Non-pigmented ciliary epithelial cell (primary cell): ENCODE results near the gene FES.

ENCODE experiments used
- DNase-seq: peaks from one replicate; pipeline ENCODE4 v3.0.0-alpha.2; 2010; ENCODE audit warnings: low read depth

Gene FES

DNA sequence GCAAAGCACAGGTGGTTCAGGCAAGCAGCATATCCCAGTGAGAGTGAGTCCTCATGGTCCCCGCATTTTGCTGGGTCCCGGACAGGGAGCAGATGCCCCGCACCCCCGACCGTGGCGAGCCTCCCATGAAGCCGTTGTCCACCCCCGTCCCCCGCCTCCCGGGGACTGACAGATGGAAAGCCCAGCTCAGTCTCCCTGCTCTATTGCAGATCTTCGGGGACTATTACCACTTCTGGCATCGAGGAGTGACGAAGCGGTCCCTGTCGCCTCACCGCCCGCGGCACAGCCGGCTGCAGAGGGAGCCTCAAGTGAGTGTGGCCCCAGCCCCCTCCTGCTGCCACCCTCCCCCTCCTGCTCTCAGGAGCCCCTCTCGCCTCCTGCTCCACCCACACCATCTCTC lies 8.3 kb upstream of the FES start:
- no peak for DNase-seq

DNA sequence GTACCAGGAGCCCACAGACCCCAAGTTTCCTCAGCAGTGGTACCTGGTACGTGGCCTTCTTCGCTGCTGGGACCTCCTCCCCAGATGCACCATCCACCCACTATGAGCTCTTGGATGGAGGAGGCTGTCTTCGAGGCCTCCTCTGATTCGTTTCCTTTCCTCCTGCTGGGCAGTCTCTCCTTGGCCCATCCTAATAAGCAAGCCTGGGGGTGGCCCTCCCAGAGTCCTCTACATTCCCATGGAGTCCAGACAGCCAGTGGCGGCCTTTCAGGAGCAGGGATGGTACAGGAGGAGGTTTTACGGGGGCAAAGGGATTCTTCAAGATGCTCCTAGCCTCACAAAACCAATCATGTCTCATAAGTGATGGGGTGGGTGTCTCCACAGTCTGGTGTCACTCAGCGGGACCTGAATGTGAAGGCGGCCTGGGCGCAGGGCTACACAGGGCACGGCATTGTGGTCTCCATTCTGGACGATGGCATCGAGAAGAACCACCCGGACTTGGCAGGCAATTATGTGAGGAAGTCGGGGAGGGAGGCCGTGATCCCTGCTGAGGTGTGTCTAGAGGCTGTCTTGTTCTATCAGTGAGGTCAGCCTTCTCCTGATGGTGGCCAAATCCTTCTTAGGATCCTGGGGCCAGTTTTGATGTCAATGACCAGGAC lies 7.7 kb upstream of the FES start:
- DNase-seq: no peak

DNA sequence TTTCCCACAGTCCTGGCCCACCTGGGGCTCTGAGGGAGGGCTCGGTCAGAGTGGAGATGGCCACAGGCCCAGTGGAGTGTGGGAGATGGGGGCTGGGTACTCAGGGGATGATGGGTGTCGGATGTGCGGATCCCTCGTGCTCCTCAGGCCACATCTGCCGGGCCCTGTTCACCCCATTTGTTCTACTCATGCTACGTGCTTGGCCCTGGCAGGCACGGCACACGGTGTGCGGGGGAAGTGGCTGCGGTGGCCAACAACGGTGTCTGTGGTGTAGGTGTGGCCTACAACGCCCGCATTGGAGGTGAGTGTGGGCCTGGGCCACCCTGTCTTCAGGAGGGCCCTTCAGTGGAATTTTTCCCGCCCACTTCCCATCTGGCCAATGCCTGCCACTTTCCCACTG lies 7.0 kb upstream of the FES start:
- DNase-seq: no peak

DNA sequence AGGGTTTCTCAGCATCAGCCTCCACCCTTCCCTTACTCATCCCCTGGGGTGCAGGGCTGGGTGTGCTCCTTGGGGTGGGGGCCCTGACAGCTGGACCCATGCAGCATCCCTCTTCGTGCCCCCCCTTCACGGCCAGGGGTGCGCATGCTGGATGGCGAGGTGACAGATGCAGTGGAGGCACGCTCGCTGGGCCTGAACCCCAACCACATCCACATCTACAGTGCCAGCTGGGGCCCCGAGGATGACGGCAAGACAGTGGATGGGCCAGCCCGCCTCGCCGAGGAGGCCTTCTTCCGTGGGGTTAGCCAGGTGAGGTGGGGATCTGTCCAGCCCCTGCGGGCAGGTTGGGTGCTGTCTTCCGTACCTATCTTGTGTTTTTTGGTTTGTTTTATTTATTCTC lies 6.3 kb upstream of the FES start:
- DNase-seq: no peak

DNA sequence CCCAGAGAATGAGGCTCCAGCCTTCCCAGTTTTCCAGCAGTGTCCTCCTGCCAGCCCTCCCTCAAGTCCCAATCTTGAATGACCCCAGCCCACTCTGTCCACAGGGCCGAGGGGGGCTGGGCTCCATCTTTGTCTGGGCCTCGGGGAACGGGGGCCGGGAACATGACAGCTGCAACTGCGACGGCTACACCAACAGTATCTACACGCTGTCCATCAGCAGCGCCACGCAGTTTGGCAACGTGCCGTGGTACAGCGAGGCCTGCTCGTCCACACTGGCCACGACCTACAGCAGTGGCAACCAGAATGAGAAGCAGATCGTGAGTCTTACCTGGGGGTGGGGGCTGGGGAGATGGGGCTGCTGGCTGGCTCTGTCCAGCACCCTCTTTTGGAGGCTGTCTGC lies 5.6 kb upstream of the FES start:
- no peak for DNase-seq

DNA sequence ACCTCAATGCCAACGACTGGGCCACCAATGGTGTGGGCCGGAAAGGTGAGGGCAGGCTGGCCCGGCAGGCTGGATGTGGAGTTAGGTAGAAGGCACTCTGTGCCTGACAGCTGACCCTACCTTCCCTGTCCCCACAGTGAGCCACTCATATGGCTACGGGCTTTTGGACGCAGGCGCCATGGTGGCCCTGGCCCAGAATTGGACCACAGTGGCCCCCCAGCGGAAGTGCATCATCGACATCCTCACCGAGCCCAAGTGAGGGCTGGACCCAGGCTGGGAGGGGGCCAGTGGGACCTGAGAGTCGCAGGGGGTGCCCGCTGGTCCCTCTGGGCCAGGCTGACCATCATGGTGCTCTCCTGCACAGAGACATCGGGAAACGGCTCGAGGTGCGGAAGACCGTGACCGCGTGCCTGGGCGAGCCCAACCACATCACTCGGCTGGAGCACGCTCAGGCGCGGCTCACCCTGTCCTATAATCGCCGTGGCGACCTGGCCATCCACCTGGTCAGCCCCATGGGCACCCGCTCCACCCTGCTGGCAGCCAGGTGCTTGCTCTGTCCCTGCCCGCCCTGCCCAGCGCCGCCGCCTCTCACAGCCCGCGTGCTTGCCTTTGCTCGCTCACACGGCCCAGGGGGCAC lies 4.5 kb upstream of the FES start:
- no peak for DNase-seq

DNA sequence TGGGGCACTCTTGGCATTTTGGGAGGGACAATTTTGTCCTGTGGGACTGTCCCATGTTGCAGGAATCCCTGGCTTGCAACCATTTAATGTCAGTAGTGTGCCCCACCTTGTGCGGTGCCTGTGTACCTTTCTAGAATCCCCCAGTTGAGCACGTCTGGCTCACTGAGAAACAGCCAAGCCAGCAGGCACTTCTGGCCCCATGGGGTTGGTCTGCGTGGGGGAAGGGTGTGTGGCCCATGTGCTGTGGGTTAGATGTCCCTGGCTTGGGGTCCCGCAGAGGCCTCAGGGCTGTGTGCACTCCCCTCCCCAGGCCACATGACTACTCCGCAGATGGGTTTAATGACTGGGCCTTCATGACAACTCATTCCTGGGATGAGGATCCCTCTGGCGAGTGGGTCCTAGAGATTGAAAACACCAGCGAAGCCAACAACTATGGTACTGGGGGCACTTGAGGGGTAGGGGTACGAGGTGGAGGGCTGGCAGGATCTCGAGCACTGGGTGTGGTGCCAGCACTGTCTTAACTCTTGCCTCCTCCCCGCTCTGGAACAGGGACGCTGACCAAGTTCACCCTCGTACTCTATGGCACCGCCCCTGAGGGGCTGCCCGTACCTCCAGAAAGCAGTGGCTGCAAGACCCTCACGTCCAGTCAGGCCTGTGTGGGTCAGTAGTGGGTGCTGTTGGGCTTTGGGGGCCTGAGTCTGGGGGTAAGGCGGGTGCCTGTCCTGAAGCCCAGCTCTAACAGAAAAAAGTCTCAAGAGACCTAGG lies 3.7 kb upstream of the FES start:
- DNase-seq: no peak

DNA sequence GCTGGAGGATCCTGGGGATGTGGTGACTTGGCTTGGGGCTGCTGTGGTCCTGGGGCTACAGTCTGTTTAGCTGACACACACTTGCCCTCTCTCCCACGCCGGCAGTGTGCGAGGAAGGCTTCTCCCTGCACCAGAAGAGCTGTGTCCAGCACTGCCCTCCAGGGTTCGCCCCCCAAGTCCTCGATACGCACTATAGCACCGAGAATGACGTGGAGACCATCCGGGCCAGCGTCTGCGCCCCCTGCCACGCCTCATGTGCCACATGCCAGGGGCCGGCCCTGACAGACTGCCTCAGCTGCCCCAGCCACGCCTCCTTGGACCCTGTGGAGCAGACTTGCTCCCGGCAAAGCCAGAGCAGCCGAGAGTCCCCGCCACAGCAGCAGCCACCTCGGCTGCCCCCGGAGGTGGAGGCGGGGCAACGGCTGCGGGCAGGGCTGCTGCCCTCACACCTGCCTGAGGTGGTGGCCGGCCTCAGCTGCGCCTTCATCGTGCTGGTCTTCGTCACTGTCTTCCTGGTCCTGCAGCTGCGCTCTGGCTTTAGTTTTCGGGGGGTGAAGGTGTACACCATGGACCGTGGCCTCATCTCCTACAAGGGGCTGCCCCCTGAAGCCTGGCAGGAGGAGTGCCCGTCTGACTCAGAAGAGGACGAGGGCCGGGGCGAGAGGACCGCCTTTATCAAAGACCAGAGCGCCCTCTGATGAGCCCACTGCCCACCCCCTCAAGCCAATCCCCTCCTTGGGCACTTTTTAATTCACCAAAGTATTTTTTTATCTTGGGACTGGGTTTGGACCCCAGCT lies 2.9 kb upstream of the FES start:
- no peak for DNase-seq

DNA sequence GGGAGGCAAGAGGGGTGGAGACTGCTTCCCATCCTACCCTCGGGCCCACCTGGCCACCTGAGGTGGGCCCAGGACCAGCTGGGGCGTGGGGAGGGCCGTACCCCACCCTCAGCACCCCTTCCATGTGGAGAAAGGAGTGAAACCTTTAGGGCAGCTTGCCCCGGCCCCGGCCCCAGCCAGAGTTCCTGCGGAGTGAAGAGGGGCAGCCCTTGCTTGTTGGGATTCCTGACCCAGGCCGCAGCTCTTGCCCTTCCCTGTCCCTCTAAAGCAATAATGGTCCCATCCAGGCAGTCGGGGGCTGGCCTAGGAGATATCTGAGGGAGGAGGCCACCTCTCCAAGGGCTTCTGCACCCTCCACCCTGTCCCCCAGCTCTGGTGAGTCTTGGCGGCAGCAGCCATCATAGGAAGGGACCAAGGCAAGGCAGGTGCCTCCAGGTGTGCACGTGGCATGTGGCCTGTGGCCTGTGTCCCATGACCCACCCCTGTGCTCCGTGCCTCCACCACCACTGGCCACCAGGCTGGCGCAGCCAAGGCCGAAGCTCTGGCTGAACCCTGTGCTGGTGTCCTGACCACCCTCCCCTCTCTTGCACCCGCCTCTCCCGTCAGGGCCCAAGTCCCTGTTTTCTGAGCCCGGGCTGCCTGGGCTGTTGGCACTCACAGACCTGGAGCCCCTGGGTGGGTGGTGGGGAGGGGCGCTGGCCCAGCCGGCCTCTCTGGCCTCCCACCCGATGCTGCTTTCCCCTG lies 2.2 kb upstream of the FES start:
- no peak for DNase-seq

DNA sequence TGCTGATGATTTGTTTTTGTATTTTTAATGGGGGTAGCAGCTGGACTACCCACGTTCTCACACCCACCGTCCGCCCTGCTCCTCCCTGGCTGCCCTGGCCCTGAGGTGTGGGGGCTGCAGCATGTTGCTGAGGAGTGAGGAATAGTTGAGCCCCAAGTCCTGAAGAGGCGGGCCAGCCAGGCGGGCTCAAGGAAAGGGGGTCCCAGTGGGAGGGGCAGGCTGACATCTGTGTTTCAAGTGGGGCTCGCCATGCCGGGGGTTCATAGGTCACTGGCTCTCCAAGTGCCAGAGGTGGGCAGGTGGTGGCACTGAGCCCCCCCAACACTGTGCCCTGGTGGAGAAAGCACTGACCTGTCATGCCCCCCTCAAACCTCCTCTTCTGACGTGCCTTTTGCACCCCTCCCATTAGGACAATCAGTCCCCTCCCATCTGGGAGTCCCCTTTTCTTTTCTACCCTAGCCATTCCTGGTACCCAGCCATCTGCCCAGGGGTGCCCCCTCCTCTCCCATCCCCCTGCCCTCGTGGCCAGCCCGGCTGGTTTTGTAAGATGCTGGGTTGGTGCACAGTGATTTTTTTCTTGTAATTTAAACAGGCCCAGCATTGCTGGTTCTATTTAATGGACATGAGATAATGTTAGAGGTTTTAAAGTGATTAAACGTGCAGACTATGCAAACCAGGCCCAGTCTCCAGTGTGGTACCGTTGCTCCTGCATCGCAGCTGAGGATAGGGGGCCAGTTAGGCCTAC lies 1.4 kb upstream of the FES start:
- DNase-seq: no peak

DNA sequence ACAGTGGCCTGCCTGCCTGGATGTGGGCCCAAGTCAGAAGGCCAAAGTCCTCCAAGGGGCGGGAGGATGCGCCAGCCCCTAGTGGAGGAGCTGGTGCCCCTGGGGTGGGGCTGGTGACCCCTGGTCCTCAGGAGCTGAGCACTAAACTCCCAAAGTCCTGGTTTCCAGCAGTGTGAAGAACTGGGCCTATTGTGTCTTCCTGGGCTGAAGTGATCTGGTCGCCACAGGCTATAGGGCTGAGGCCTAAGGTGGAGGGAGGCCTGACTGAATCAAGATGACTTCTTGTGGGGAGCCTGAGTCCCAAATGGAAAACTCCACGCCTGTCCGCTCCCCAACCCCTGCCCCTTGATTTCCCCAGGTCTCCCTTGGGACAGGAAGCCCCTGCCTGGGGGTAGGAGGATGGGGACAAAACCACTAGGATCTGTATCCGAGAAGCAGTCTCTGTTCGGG lies 753 bp upstream of the FES start:
- DNase-seq: no peak

DNA sequence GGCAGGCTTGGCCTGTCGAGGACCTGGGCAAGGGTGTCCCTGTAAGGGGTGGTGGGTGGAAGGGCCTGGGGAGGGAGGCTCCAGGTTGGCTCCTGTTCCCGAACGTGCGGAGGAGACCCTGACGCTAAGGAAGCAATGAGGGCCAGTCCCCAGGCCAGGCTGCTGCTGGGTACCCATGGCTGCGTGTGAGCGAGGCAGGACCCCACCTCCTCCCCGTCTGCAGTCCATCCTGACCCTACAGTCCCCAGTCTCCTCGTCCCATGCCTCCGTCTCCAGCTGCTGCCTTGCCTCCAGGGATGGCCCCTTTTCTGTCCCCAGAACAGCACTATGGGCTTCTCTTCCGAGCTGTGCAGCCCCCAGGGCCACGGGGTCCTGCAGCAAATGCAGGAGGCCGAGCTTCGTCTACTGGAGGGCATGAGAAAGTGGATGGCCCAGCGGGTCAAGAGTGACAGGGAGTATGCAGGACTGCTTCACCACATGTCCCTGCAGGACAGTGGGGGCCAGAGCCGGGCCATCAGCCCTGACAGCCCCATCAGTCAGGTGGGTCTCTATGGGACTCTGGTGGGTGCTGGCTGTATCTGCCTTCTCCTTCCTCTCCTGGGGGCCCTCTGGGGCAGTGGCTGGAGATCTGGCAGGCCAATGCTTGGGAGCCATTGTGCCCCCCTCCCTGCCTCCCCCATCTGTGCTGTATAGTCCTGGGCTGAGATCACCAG lies 571 bp downstream of the FES start:
- DNase-seq: no peak

DNA sequence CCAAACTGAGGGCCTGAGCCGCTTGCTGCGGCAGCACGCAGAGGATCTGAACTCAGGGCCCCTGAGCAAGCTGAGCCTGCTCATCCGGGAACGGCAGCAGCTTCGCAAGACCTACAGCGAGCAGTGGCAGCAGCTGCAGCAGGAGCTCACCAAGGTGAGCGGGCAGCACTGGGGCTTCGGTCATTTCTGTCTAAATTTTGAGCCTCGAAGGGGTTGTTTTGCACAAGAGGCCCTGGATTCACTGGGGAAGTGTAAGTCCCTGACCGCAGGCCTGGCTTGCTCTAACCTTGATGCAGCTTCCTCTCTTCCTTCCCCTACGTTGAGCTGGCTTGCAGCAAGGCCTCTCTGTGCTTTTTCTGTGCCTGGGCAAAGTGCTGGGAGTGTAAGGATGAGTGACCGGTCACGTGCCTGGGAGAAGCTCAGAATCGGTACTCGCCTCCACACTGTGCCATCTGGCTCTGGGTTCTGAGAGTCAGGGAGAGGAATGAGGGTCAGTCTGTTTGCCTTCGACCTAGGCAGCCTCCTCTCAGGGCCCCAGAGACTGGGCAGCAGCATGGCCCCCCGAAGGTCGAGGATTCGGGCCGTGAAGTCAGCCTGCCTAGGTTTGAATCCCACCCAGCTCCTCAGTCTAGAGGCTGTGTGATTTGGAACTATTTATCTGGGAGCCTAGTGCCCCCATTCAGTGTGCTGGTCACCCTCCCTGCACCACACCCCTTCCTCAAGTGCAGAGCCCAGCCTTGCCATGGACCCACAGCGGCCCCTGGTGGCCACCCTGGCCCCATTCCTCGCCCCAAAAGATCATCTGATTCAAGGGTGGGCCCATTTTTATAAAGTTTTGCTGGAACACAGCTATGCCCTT lies 1.4 kb downstream of the FES start:
- DNase-seq: no peak

DNA sequence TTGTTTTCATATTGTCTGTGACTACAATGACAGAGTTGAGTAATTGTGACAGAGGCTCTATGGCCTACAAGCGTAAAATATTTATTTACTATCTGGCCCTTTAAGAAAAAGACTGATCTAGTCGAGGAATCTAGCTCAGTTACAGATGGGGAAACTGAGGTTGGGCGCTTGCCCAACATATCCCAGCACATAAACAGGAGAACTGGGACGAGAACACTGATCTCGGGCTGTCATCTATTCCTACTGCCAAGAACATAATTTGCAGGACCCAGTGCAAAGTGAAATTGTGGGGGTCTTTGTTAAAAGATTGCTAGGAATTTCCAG lies 1.9 kb downstream of the FES start:
- no peak for DNase-seq

DNA sequence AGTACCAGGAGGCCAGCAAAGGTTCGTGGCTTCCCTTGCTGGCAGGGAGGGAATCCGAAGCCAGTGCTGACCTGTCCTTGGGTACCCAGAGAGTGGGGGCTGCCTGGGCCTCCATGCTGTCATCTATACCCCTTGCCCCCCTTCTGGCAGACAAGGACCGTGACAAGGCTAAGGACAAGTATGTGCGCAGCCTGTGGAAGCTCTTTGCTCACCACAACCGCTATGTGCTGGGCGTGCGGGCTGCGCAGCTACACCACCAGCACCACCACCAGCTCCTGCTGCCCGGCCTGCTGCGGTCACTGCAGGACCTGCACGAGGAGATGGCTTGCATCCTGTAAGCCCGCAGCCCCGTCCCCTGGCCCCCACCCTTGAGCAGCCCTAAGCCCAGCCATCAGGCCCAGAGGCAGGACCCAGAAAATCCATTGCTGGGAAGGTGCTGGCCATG lies 2.8 kb downstream of the FES start:
- DNase-seq: no peak

DNA sequence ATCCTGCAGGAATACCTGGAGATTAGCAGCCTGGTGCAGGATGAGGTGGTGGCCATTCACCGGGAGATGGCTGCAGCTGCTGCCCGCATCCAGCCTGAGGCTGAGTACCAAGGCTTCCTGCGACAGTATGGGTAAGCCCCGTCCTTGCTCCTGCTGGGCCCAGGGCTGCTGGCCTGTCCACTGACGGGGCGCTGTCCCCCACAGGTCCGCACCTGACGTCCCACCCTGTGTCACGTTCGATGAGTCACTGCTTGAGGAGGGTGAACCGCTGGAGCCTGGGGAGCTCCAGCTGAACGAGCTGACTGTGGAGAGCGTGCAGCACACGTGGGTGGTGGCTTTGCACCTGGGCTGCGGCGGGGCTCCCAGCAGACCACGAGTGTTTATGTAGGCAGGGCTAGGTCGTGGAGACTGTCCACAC lies 5.0 kb downstream of the FES start:
- no peak for DNase-seq

DNA sequence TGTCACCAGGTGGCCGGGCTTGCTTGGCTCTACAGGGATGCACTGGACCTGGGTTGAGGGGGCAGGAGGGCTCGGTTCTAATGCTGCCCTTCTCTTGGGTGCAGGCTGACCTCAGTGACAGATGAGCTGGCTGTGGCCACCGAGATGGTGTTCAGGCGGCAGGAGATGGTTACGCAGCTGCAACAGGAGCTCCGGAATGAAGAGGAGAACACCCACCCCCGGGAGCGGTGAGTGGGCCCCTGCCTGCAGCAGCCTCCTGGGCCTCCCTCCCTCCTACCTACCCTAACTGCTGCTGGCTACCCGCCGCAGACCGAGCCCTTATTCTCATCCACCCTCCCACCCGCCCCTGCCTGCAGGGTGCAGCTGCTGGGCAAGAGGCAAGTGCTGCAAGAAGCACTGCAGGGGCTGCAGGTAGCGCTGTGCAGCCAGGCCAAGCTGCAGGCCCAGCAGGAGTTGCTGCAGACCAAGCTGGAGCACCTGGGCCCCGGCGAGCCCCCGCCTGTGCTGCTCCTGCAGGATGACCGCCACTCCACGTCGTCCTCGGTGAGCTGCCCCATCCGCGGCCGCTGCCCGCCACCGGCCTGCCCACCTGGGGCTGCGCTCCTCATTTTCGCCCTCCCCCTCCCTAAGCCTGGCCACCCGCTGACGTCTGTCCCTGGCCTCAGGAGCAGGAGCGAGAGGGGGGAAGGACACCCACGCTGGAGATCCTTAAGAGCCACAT lies 5.6 kb downstream of the FES start:
- DNase-seq: no peak

DNA sequence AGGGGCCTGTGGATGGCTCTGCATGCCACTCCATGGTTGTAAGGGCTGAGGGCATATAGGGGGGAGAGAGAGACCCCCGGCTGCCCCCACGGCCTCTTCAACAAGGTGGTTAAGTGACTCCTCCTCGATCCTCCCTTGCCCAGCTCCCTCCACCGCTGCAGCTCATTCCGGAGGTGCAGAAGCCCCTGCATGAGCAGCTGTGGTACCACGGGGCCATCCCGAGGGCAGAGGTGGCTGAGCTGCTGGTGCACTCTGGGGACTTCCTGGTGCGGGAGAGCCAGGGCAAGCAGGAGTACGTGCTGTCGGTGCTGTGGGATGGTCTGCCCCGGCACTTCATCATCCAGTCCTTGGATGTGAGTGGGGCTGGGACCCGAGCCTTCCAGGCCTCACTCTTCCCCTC lies 6.5 kb downstream of the FES start:
- DNase-seq: no peak
